Psoas muscle (tissue), 8 donors: Measurements from ENCODE around the gene ASTN2. TPM values are rescaled to one million over a fixed set of nuclear protein-coding genes. Genes with fewer than 3 reads are reported as not detected.

Experiments
- ATAC-seq, 4 donors: fragments of 200-7000 bp; cut with Tn5 transposase; one replicate each; pipeline ENCODE4 v1.9.1; 2020; ENCODE audit warnings: moderate library complexity in 3 of 4, mild to moderate bottlenecking in 2 of 4
- DNase-seq, 2 donors: peaks; one replicate each; pipeline ENCODE4 v3.0.0-alpha.2; 2020
- H3K27ac ChIP-seq: fragments of 200-600 bp; one replicate; pipeline ENCODE4 v1.8.0; 2022
- H3K27me3 ChIP-seq, 3 donors: fragments of 200-600 bp in 1 of 3; one replicate each; pipeline versions ENCODE4 v1.6.1 to v1.8.0; 2013 to 2022; ENCODE audit warnings: low read length in 2 of 3, mild to moderate bottlenecking in 2 of 3, moderate library complexity in 1 of 3; ENCODE audit not compliant: insufficient read depth in 3 of 3
- H3K36me3 ChIP-seq, 2 donors: fragments of 200-600 bp in 1 of 2; one replicate each; pipeline versions ENCODE4 v1.6.1 to v1.8.0; 2013 to 2022; ENCODE audit warnings: low read depth in 1 of 2, mild to moderate bottlenecking in 1 of 2, moderate library complexity in 1 of 2; ENCODE audit not compliant: insufficient read depth in 1 of 2
- H3K4me1 ChIP-seq: fragments of 200-600 bp; one replicate; pipeline ENCODE4 v1.8.0; 2022
- H3K4me3 ChIP-seq: fragments of 200-600 bp; one replicate; pipeline ENCODE4 v1.8.0; 2022; ENCODE audit warnings: mild to moderate bottlenecking
- H3K9me3 ChIP-seq: fragments of 200-600 bp; one replicate; pipeline ENCODE4 v1.8.0; 2022
- WGBS, 3 donors: extraction: QIAGEN DNeasy Blood & Tissue Kit; methylation state at CpG; one replicate each; pipeline versions ENCODE4 v1.1.6 to v1.1.7; 2013; 5-methylcytosine and 5-hydroxymethylcytosine counted together
- intact Hi-C, 2 donors: fragments of 100-400 bp; cut with DNase I; formaldehyde crosslinking; loops; one replicate each; pipeline versions ENCODE4 v1.11.0 to v1.14.2; 2022
- polyA plus RNA-seq, 3 donors: library from polyadenylated mRNA; stranded (reverse); fragments of 200-250 nt; gene quantifications; one replicate each; pipeline ENCODE4 v1.2.3, GENCODE V29; 2013
- total RNA-seq, 4 donors: library from RNA; stranded (reverse); fragmentation: NEBNext Ultra II Directional in 2 of 4; extraction: Animal tissue kit (Norgen Biotek cat#: 25700) in 2 of 4; gene quantifications; one replicate each; pipeline versions ENCODE4 v1.2.1 to v1.2.4, GENCODE V29; 2021 to 2023
- TF ChIP-seq, protein P1 (sequence below): fragments of 200-600 bp; IDR thresholded peaks from one replicate; pipeline ENCODE4 v1.8.0; 2022; ENCODE audit warnings: antibody characterized with exemption
- donor health status: healthy with polysubstance abuse.
- donor health status: DM: no; HTN: no; CAD: no; lungs with moderate emphysema.
- donor health status: Bipolar disorder and iron deficiency.
- donor health status: healthy.
- donor health status: DM: yes; HTN: yes; CAD: no.
- donor health status: DM: no; HTN: no; CAD: no.
- donor health status: DM: no; HTN: no; CAD: no.
- donor health status: DM: yes; HTN: yes; CAD: no.

ASTN2 gene
- total and polyA plus RNA-seq, 7 donors, result 2.0 to 10.3 (median 3.3) TPM

DNA sequence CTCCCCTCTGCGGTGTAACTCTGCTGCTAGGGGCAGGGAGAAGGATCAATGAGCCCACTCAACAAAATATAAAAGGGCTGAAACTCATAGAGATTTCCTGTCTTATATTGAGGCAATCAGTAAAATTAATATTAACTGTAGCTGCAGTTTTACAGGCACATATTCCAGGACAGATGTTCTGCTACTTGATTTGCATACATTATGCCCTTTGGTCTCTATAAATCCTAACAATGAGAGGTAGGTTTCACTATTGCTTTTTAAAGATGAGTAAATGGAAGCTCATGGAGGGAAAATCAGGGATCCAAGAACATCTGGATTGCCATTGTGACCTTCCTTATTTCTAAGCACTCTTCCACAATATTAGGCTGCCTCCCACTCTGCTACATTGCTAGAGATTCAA is 751.3 kb downstream of the ASTN2 start:
- TF ChIP-seq, protein P1, sequence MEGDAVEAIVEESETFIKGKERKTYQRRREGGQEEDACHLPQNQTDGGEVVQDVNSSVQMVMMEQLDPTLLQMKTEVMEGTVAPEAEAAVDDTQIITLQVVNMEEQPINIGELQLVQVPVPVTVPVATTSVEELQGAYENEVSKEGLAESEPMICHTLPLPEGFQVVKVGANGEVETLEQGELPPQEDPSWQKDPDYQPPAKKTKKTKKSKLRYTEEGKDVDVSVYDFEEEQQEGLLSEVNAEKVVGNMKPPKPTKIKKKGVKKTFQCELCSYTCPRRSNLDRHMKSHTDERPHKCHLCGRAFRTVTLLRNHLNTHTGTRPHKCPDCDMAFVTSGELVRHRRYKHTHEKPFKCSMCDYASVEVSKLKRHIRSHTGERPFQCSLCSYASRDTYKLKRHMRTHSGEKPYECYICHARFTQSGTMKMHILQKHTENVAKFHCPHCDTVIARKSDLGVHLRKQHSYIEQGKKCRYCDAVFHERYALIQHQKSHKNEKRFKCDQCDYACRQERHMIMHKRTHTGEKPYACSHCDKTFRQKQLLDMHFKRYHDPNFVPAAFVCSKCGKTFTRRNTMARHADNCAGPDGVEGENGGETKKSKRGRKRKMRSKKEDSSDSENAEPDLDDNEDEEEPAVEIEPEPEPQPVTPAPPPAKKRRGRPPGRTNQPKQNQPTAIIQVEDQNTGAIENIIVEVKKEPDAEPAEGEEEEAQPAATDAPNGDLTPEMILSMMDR, result no peak
- Histone ChIP-seq H3K4me1 (peaks cover 4% of the 10 kb centered on the region), H3K36me3 (no peaks in the 10 kb centered on the region), H3K4me3 (no peak overlapping the region), H3K27me3 (no peaks in the 10 kb centered on the region), H3K9me3 (no peaks in the 10 kb centered on the region), H3K27ac (no peak overlapping the region)
- ATAC-seq (no peak), DNase-seq (no peak)
- WGBS, 3 donors, result 93 to 100% (median 97%) methylated on average over 1 of the region's 1 CpG
- intact Hi-C loops, result loop anchor here (5.0 kb wide), 3 partner anchors 501 to 1071 kb away; no protein-coding TSS in a partner anchor

DNA sequence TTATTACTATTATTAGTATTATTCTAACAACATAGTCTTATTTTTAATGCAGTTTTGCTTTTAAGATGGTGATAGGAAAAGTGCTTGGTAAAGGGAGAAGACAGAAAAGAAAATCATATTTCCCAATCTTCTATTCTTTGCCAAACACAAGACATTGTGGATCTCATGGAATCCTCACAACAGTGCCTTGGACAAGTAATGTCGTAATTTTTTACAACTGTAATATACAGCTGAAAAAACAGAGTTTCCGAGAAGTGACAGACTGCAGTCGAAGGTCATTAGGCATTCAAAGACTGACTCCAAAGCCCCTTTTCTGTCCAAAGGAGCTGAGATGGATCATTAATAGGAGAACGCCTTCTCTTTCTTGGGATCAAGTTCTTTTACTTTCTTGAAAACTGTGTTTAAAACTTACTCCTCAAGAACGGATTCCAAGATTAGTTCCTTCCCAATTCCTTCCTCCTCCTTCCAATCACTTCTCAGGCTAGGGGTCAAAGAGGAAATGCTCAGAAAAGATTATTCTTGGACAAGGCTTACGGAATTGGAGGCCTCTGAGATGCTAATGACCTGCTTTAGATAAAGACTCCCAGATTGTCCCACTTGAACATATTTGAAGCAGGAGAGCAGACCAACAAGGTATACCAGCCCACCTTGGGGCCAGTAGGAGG is 752.1 kb downstream of the ASTN2 start:
- intact Hi-C loops, result loop anchor here (5.0 kb wide), 3 partner anchors 500 to 1070 kb away; no protein-coding TSS in a partner anchor
- 70 to 76% (median 74%) methylated on average over 6 of the region's 6 CpGs for WGBS, 3 donors

DNA sequence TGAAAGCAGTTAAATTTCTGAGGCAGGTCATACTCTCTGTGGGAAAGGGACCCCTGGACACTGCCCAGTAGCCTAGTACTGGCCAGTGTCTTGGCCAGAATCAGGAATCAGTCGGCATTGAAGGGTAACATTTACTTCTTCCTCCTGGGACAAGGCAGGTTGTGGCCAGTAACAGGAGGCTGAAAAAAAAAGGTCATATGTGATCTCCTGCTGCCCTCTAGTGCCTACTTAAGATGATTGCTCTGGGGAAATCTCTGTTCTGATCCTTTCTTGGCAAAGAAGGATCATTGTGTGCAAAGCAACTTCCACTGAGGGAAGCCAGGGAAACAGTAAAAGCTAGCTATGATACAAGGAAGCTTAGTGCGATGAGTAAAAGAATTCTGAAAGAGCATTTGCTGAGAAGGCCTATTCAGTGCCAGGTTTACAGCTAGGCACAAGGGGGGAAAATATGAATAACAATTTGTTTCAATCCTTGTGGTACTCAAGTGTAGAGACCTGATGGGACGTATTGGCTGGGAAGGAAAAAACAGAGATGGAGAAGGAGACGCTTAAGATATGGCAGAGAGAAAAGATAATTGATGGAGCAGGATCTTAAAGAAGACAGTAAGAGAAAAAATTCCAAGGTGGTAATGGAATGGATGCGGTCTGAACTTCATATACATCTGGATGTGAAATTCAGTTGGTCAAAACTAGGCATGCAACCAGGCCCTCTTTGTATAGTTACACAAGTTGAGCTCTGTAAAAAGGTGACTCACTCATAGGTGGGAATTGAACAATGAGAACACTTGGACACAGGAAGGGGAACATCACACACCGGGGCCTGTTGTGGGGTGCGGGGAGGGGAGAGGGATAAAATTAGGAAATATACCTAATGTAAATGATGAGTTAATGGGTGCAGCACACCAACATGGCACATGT is 753.6 kb downstream of the ASTN2 start:
- H3K9me3 ChIP-seq, result no peaks in the 10 kb centered on the region
- intact Hi-C loops, result loop anchor here (2.0 to 5.0 kb wide), 4 partner anchors 499 to 1069 kb away; partner anchors contain the start of gene PAPPA (in 1 of the 2)
- no peaks in the 10 kb centered on the region for H3K36me3 ChIP-seq
- no peak overlapping the region for H3K27ac ChIP-seq
- TF ChIP-seq, protein P1, result peak; percentile 78
- ATAC-seq, result peak; percentile 78 to 95 (median 90)
- no peaks in the 10 kb centered on the region for H3K27me3 ChIP-seq
- peaks cover 10% of the 10 kb centered on the region for H3K4me1 ChIP-seq
- no peak for DNase-seq
- 62 to 69% (median 68%) methylated on average over 7 of the region's 7 CpGs for WGBS, 3 donors
- H3K4me3 ChIP-seq, result no peak overlapping the region

More for the DNA sequence above, 752.1 kb downstream of the ASTN2 start:
- no peak overlapping the region for H3K27ac ChIP-seq
- ATAC-seq (peak in 2 of 4 donors; percentile 40 to 56), DNase-seq (no peak)
- H3K4me3 ChIP-seq, result no peak overlapping the region
- H3K27me3 ChIP-seq, result no peaks in the 10 kb centered on the region
- no peaks in the 10 kb centered on the region for H3K36me3 ChIP-seq
- TF ChIP-seq, protein P1, result no peak
- H3K9me3 ChIP-seq, result no peaks in the 10 kb centered on the region
- peaks cover 4% of the 10 kb centered on the region for H3K4me1 ChIP-seq

DNA sequence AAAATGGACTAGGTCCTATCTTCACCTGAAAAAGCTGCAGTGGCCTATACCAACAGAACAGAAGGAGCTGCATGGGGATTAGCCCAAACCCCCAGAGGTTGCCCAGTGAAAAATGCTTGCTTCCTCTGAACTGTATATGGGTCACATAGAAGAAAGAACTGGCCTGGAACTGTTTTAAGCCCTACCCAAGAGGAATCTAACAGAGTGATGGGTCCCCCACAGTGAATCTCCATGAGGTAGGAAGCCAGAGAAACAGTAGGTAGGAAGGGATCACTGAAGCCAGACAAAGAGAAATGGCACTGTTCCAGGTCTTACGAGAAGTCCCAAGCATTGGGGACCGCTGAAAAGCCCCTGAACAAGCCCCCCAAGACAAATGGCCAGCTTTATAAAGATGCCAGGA is 756.6 kb downstream of the ASTN2 start:
- Histone ChIP-seq H3K4me3 (no peak overlapping the region), H3K9me3 (no peaks in the 10 kb centered on the region), H3K36me3 (no peaks in the 10 kb centered on the region), H3K27me3 (no peaks in the 10 kb centered on the region), H3K4me1 (peaks cover 10% of the 10 kb centered on the region), H3K27ac (no peak overlapping the region)
- DNase-seq (no peak), ATAC-seq (no peak)
- TF ChIP-seq, protein P1, result no peak
- intact Hi-C loops, result loop anchor here in 1 of 2 donors (10.0 kb wide), 2 partner anchors 163 to 773 kb away; no protein-coding TSS in a partner anchor
- 90 to 95% (median 94%) methylated on average over 2 of the region's 2 CpGs for WGBS, 3 donors
